ENCODE measurements around the gene SGPP2. TPM values are rescaled to one million over a fixed set of nuclear protein-coding genes. Genes with fewer than 3 reads are reported as not detected.
"Not testable (repeated sequence)": the region's sequence is repeated elsewhere in the genome, so short reads cannot be mapped to it uniquely, and the experiment has no call there.

SGPP2 gene
- total RNA-seq, 1 experiment from 2014 or later, result not detected

DNA sequence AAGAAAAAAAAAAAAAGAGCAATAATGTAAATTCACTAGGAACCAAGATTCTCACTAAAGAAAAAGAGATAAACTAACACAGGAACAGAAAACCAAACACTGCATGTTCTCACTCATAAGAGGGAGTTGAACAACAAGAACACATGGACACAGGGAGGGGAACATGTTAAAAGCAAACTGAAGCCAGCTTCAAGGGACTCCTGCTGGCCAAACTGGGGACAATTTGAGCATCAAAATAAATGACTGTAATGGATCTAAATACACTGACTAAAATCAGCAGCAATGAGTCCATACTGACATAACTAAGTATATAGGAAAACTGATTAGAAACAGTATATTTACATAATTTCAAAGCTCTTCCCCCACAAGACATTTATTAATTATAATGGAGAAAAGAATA lies 158.6 kb downstream of the SGPP2 start:
- no peak for DNase-seq
- Histone ChIP-seq H3K27me3 (ENCODE audit: control insufficient read depth, insufficient read depth, low read length) (no peaks in the 10 kb centered on the region), H3K36me3 (replicated peaks; ENCODE audit: control insufficient read depth, insufficient read depth, low read length) (peaks cover 1% of the 10 kb centered on the region; the same call in 1 of the 2 replicates), H3K4me3 (ENCODE audit: insufficient read depth, low read depth, low read length) (no peak overlapping the region)

DNA sequence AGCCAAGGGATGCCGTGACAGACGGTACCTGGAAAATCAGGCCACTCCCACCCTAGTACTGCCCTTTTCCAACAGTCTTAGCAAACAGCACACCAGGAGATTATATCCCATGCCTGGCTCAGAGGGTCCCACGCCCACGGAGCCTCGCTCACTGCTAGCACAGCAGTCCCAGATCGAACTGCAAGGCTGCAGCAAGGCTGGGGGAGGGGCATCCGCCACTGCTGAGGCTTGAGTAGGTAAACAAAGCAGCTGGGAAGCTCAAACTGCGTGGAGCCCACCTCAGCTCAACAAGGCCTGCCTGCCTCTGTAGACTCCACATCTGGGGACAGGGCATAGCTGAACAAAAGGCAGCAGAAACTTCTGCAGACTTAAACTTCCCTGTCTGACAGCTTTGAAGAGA lies 160.2 kb downstream of the SGPP2 start:
- not testable (repeated sequence) for H3K27me3 ChIP-seq (ENCODE audit: control insufficient read depth, insufficient read depth, low read length); H3K36me3 ChIP-seq (replicated peaks; ENCODE audit: control insufficient read depth, insufficient read depth, low read length); DNase-seq; H3K4me3 ChIP-seq (ENCODE audit: insufficient read depth, low read depth, low read length)

DNA sequence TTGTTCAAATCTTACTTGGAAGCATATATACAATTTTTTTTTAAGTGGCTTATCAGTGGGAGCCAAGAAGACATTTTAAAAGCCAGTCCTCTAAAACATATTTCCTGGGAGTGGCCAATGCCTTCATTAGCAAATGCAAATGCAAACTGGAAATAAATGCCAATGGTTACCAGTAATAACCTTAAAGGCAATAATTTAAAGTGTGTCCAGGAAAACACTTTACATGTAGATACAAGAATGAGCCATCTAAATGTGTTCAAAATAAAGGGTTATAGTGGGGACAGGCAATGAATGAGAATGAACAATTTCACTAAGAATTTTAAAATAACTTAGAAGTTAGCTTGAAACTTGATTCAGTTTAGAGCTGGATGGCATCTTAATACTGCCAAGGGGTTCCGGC lies 167.3 kb downstream of the SGPP2 start:
- no peaks in the 10 kb centered on the region for H3K27me3 ChIP-seq (ENCODE audit: control insufficient read depth, insufficient read depth, low read length)
- H3K36me3 ChIP-seq (replicated peaks; ENCODE audit: control insufficient read depth, insufficient read depth, low read length), result no peaks in the 10 kb centered on the region; the same call in 1 of the 2 replicates
- no peak overlapping the region for H3K4me3 ChIP-seq (ENCODE audit: insufficient read depth, low read depth, low read length)
- no peak for DNase-seq

DNA sequence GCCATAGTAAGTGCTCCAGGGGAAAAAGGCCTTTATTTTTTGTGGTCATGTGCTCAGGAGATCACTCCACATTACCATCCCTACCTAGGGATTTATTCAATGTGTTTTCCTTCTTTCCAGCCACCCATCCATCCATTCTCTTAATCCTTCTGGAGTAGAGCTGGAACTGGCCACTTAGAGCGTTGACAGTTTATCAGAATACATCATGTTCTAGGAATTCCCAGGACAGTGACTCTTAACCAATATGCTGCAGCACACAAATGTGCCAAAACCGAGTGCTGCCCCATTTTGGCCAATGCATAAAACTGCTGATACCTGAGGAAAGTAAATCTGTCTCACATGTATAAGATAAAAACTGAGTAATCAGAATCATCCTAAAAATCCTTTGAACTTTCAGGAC lies 167.8 kb downstream of the SGPP2 start:
- Histone ChIP-seq H3K4me3 (ENCODE audit: insufficient read depth, low read depth, low read length) (no peak overlapping the region), H3K27me3 (ENCODE audit: control insufficient read depth, insufficient read depth, low read length) (no peaks in the 10 kb centered on the region), H3K36me3 (replicated peaks; ENCODE audit: control insufficient read depth, insufficient read depth, low read length) (no peaks in the 10 kb centered on the region; the same call in 1 of the 2 replicates)
- DNase-seq, result no peak

DNA sequence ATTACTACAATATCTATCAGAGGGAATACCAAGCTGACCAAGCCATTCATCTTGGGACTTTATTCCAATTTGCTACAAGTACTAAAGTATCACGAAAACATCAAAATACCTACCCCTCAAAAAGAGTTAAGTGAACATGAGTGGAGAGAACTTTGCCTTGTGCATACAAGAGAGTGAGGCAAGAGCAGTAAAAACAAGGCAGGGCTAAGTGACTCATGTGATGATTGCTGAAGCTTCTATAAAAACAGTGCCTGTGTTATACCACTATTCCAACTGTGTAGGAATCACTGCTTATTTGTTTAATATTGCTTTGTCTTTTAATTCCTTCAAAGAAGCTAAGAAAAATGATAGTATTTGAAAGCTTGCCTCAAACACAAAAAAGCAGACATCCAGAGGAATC lies 170.3 kb downstream of the SGPP2 start:
- DNase-seq, result no peak
- Histone ChIP-seq H3K36me3 (replicated peaks; ENCODE audit: control insufficient read depth, insufficient read depth, low read length) (peaks cover 2% of the 10 kb centered on the region), H3K4me3 (ENCODE audit: insufficient read depth, low read depth, low read length) (no peak overlapping the region), H3K27me3 (ENCODE audit: control insufficient read depth, insufficient read depth, low read length) (no peaks in the 10 kb centered on the region)

DNA sequence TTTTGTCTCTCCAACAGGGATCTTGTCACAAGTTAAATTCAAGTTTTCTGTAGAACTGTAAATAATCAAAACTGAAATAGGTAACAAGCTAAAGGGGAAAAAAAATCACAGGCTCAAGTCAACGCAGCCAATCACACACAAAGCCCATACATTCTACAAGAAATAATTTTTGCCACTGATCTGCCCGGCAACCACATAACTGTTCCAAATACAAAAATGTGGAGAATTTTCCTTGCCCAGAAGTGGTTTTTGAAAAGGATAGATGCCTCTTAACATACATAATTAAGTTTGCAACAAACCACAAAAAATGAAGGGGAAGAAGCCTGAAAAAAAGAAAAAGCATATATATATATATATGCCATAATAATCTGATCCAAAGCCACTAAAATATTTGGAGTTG lies 171.2 kb downstream of the SGPP2 start:
- Histone ChIP-seq H3K27me3 (ENCODE audit: control insufficient read depth, insufficient read depth, low read length) (no peaks in the 10 kb centered on the region), H3K36me3 (replicated peaks; ENCODE audit: control insufficient read depth, insufficient read depth, low read length) (peaks cover 2% of the 10 kb centered on the region), H3K4me3 (ENCODE audit: insufficient read depth, low read depth, low read length) (no peak overlapping the region)
- DNase-seq, result no peak

DNA sequence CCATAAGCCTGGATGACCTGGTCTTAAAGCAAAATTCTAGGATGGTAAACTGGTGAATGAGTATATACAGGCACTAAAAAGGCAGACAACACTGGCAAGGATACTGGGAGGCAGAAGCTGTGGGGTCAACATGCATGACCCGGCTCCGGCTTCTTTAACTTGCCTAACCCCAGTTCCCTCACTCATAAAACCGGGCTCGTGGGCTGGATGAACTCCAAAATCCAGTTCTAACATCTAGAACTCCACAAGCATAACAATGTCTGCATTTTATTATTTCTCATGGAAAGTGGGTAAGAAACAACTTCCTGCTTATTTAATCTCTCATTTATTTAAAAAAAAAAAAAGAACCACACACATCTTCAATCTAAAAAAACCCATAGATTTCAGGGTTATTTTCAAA lies 174.3 kb downstream of the SGPP2 start:
- DNase-seq, result no peak
- H3K27me3 ChIP-seq (ENCODE audit: control insufficient read depth, insufficient read depth, low read length), result no peaks in the 10 kb centered on the region
- no peak overlapping the region for H3K4me3 ChIP-seq (ENCODE audit: insufficient read depth, low read depth, low read length)
- peaks cover 2% of the 10 kb centered on the region for H3K36me3 ChIP-seq (replicated peaks; ENCODE audit: control insufficient read depth, insufficient read depth, low read length)

DNA sequence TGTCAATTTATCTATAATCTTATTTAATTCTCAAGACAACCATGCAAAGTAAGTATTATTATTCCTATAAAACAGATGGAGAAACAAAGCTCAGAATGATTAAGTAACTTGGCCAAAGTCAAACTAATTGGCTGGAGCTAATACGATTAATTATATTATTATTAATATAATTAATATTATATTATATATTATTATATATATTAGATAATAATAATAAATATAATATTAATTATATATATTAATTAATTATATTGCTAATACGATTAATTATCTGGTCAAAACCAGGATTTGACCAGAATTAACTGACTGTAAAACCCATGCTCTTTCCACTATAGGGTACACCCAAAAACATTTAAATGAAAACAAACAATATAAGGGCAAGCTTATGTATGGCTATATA lies 179.2 kb downstream of the SGPP2 start:
- Histone ChIP-seq H3K4me3 (ENCODE audit: insufficient read depth, low read depth, low read length) (no peak overlapping the region), H3K27me3 (ENCODE audit: control insufficient read depth, insufficient read depth, low read length) (no peaks in the 10 kb centered on the region), H3K36me3 (replicated peaks; ENCODE audit: control insufficient read depth, insufficient read depth, low read length) (no peaks in the 10 kb centered on the region; the same call in none of the 2 replicates)
- DNase-seq, result no peak

DNA sequence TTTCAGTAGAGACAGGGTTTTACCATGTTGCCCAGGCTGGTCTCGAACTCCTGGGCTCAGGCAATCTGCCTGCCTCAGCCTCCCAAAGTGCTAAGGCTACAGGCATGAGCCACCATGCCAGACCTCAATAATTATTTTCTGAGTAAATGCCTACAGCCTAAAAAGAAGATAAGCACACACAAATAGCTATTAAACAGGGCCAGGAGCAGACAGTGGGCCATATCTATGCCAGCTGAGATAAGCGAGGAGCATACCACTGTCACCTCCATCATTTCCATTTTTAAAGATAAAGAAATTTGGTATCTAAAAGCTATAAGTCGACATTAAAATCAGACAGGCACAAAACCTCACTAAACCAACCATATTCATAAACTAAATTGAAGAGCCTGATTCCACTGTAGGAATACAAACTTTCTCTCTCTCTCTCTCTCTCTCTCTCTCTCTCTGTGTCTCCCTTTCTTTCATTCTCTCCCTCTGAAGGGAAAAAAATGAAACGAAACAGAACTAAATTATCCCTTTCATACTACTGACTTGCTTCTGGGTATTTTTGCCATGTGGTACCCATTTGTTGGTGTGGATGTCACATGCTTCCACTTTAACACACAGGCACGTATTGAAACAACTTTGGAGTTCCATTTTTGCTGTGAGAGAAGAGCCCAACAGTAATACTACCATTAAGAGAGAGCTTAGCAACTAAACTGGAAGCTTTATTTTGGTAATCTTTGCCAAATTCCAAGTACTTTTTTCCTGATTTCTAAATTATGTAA lies 180.6 kb downstream of the SGPP2 start:
- DNase-seq, result no peak
- no peaks in the 10 kb centered on the region; the same call in none of the 2 replicates for H3K36me3 ChIP-seq (replicated peaks; ENCODE audit: control insufficient read depth, insufficient read depth, low read length)
- H3K4me3 ChIP-seq (ENCODE audit: insufficient read depth, low read depth, low read length), result no peak overlapping the region
- H3K27me3 ChIP-seq (ENCODE audit: control insufficient read depth, insufficient read depth, low read length), result no peaks in the 10 kb centered on the region

DNA sequence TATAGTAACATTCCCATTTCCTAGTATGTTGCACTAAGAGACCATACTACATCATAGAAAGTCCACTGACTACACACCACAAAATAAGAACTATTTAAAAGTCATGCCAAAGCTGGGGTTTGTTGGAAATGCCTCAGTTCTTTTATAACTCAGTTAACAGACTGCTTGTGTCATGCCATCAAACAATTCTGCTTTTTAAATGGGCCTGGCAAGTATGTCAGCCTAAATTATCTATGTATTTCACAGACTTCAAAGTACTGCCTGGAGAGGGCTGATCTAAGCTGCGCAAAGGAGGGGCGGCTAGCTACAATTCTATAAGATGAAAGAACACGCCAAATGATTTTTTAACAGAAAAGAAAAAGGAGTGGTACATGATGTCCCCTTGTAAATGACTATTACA lies 182.0 kb downstream of the SGPP2 start:
- Histone ChIP-seq H3K4me3 (ENCODE audit: insufficient read depth, low read depth, low read length) (no peak overlapping the region), H3K36me3 (replicated peaks; ENCODE audit: control insufficient read depth, insufficient read depth, low read length) (no peaks in the 10 kb centered on the region; the same call in none of the 2 replicates), H3K27me3 (ENCODE audit: control insufficient read depth, insufficient read depth, low read length) (no peaks in the 10 kb centered on the region)
- no peak for DNase-seq

DNA sequence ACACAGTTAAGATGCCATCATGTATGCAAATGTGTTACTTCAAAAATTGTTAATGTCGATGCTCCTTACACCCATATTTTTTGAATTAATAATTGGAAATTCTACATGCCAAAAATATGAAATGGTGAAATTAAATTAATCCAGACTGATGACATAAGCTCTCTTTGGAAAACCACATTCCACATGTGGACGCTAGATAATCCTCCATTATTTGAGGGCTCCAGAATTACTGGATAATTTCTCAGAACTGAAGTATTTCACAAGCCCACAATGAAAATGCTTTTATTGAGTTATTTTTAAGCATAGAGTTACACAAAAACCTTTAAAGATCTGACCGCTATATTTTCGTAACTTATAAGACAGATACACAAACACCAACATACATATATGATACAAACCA lies 183.7 kb downstream of the SGPP2 start:
- no peaks in the 10 kb centered on the region for H3K27me3 ChIP-seq (ENCODE audit: control insufficient read depth, insufficient read depth, low read length)
- no peak overlapping the region for H3K4me3 ChIP-seq (ENCODE audit: insufficient read depth, low read depth, low read length)
- DNase-seq, result no peak

DNA sequence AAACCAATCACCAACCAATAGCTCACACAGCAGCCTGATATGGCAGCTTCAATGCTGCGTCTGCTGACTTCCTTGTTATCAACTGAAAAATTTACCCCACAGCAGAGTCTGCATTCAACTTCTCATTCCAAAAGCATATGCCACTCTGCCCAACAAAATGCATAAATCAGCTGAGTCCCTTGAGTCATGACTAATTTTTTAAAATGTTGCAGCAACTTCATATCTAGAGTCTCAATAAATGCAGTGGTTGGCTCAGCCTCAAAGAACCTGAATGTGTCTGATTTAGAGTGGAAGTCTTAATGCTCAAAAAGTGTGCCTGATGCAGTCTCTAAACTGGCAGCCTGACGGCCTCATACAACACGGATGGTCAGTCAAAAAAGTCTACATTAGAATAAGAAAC lies 185.0 kb downstream of the SGPP2 start:
- no peaks in the 10 kb centered on the region for H3K27me3 ChIP-seq (ENCODE audit: control insufficient read depth, insufficient read depth, low read length)
- no peak overlapping the region for H3K4me3 ChIP-seq (ENCODE audit: insufficient read depth, low read depth, low read length)
- H3K36me3 ChIP-seq (replicated peaks; ENCODE audit: control insufficient read depth, insufficient read depth, low read length), result peaks cover 6% of the 10 kb centered on the region
- DNase-seq, result no peak

More for the DNA sequence above, 183.7 kb downstream of the SGPP2 start:
- H3K36me3 ChIP-seq (replicated peaks; ENCODE audit: control insufficient read depth, insufficient read depth, low read length), result peaks cover 6% of the 10 kb centered on the region

Other genes with a start within 250 kb of the SGPP2 start
- gene PAX3, start 125.5 kb upstream of the SGPP2 start, total RNA-seq (2014; rRNA removed; shearing (Covaris generic)), result not detected in 2 replicates
- 38.6 and 41.2 TPM in 2 replicates for gene FARSB, start 231.5 kb downstream of the SGPP2 start, total RNA-seq (2014; rRNA removed; shearing (Covaris generic))
- gene MOGAT1, start 247.1 kb downstream of the SGPP2 start, total RNA-seq (2014; rRNA removed; shearing (Covaris generic)), result not detected in 2 replicates